Common myeloid progenitor, CD34-positive (primary cell): ENCODE data around the gene APBA2.

ENCODE experiments used
- CTCF ChIA-PET: fragments of 350-600 bp; sonication (Branson Sonifier 250); formaldehyde crosslinking; loops from one replicate; lab custom pipeline; 2021; ENCODE audit warnings: antibody characterized with exemption; lab: Charles Lee
- POLR2A ChIA-PET: fragments of 350-600 bp; sonication (Branson Sonifier 250); formaldehyde crosslinking; loops from one replicate; lab custom pipeline; 2021; ENCODE audit warnings: antibody characterized with exemption; lab: Charles Lee
- DNase-seq, 3 donors: peaks; one replicate each; pipeline versions ENCODE4 v3.0.0 to v3.0.0-alpha.2; 2013
- H3K27ac ChIP-seq, 2 experiments: 1 replicate in 1 of 2; 2 replicates in 1 of 2; pipeline ENCODE4 v1.7.0; 2013; ENCODE audit warnings: inconsistent platforms in 2 of 2, low read length in 2 of 2, mild to moderate bottlenecking in 2 of 2, low read depth in 1 of 2, moderate library complexity in 1 of 2; ENCODE audit not compliant: severe bottlenecking in 2 of 2, insufficient read depth in 1 of 2, poor library complexity in 1 of 2
- H3K27me3 ChIP-seq, 5 experiments: replicated peaks in 2 of 5; 1 replicate in 3 of 5; 2 replicates in 2 of 5; pipeline versions ENCODE4 v1.6.1 to v1.7.0; 2013; ENCODE audit warnings: low read length in 4 of 5, mild to moderate bottlenecking in 2 of 5, moderate library complexity in 2 of 5, inconsistent platforms in 1 of 5; ENCODE audit not compliant: insufficient read depth in 5 of 5, control insufficient read depth in 4 of 5
- H3K36me3 ChIP-seq, 4 experiments: 1 replicate in 2 of 4; 2 replicates in 2 of 4; pipeline versions ENCODE4 v1.6.1 to v1.7.0; 2013; ENCODE audit warnings: low read length in 3 of 4, control low read depth in 1 of 4, mild to moderate bottlenecking in 1 of 4; ENCODE audit not compliant: control insufficient read depth in 4 of 4, insufficient read depth in 4 of 4
- H3K4me1 ChIP-seq, 4 experiments: 1 replicate in 3 of 4; 2 replicates in 1 of 4; pipeline versions ENCODE4 v1.6.1 to v1.7.1; 2013; ENCODE audit warnings: low read length in 3 of 4, mild to moderate bottlenecking in 3 of 4, control low read depth in 1 of 4, inconsistent platforms in 1 of 4, moderate library complexity in 1 of 4; ENCODE audit not compliant: control insufficient read depth in 4 of 4, insufficient read depth in 4 of 4; ENCODE audit errors: control extremely low read depth in 1 of 4
- H3K4me3 ChIP-seq, 7 experiments: 1 replicate in 4 of 7; 2 replicates in 3 of 7; pipeline versions ENCODE4 v1.5.1 to v1.7.0; 2013; ENCODE audit warnings: mild to moderate bottlenecking in 7 of 7, low read length in 6 of 7, moderate library complexity in 6 of 7, inconsistent platforms in 2 of 7, low read depth in 2 of 7, control low read depth in 1 of 7; ENCODE audit not compliant: insufficient read depth in 4 of 7, control insufficient read depth in 1 of 7; ENCODE audit errors: extremely low read depth in 1 of 7
- H3K9me3 ChIP-seq, 5 experiments: 1 replicate in 4 of 5; 2 replicates in 1 of 5; pipeline versions ENCODE4 v1.6.1 to v1.7.1; 2013; ENCODE audit warnings: low read length in 4 of 5, mild to moderate bottlenecking in 2 of 5, inconsistent platforms in 1 of 5, low read depth in 1 of 5, moderate library complexity in 1 of 5; ENCODE audit not compliant: control insufficient read depth in 4 of 5, insufficient read depth in 2 of 5; ENCODE audit errors: control extremely low read depth in 1 of 5
- WGBS: methylation state at CpG from one replicate; pipeline ENCODE4 v1.1.5; 2013; ENCODE audit not compliant: insufficient coverage; 5-methylcytosine and 5-hydroxymethylcytosine counted together

The APBA2 gene

GRCh38 chr15:29029651-29030195, 143.9 kb downstream of the APBA2 start:
- no peaks in the 10 kb centered on the region for H3K36me3 ChIP-seq
- 96% methylated on average over 17 of the region's 17 CpGs for WGBS
- DNase-seq, result no peak
- H3K4me1 ChIP-seq, result no peaks in the 10 kb centered on the region
- H3K27ac ChIP-seq, result no peak overlapping the region
- no peaks in the 10 kb centered on the region for H3K27me3 ChIP-seq
- CTCF ChIA-PET, result no interaction called here
- POLR2A ChIA-PET, result no interaction called here
- no peak overlapping the region for H3K4me3 ChIP-seq
- peaks cover 0 to 2% (median 0%) of the 10 kb centered on the region in 5 experiments for H3K9me3 ChIP-seq

- POLR2A ChIA-PET, result no interaction called here
- no peak for DNase-seq
- 100% methylated on average over 1 of the region's 3 CpGs for WGBS
- CTCF ChIA-PET, result no interaction called here
- H3K4me3 ChIP-seq, result no peak overlapping the region
- no peak overlapping the region for H3K27ac ChIP-seq
- no peaks in the 10 kb centered on the region for H3K27me3 ChIP-seq
- H3K36me3 ChIP-seq, result no peaks in the 10 kb centered on the region
- H3K4me1 ChIP-seq, result no peaks in the 10 kb centered on the region
- peaks cover 0 to 2% (median 0%) of the 10 kb centered on the region in 5 experiments for H3K9me3 ChIP-seq
Measured at GRCh38 chr15:29031502-29032228, 145.9 kb downstream of the APBA2 start.

- ChIA-PET CTCF (no interaction called here), POLR2A (no interaction called here)
- Histone ChIP-seq H3K36me3 (no peaks in the 10 kb centered on the region), H3K9me3 (peaks cover 0 to 2% (median 0%) of the 10 kb centered on the region in 5 experiments), H3K27me3 (no peaks in the 10 kb centered on the region), H3K4me3 (no peak overlapping the region), H3K4me1 (no peaks in the 10 kb centered on the region), H3K27ac (no peak overlapping the region)
- WGBS, result 100% methylated on average over 3 of the region's 4 CpGs
- DNase-seq, result no peak
Measured at GRCh38 chr15:29032229-29032625, 146.5 kb downstream of the APBA2 start.

GRCh38 chr15:29032751-29033150, 147.0 kb downstream of the APBA2 start:
- peaks cover 0 to 2% (median 0%) of the 10 kb centered on the region in 5 experiments for H3K9me3 ChIP-seq
- ChIA-PET CTCF (no interaction called here), POLR2A (no interaction called here)
- DNase-seq, result no peak
- H3K36me3 ChIP-seq, result no peaks in the 10 kb centered on the region
- H3K27ac ChIP-seq, result no peak overlapping the region
- no peaks in the 10 kb centered on the region for H3K4me1 ChIP-seq
- peaks cover 0 to 2% (median 0%) of the 10 kb centered on the region in 5 experiments for H3K27me3 ChIP-seq
- no peak overlapping the region for H3K4me3 ChIP-seq
- 94% methylated on average over 4 of the region's 5 CpGs for WGBS

- POLR2A ChIA-PET, result no interaction called here
- DNase-seq, result no peak
Measured at GRCh38 chr15:29034151-29034550, 148.4 kb downstream of the APBA2 start.

GRCh38 chr15:29034593-29035335, 149.0 kb downstream of the APBA2 start:
- H3K9me3 ChIP-seq, result peaks cover 0 to 3% (median 0%) of the 10 kb centered on the region in 5 experiments
- peaks cover 0 to 5% (median 0%) of the 10 kb centered on the region in 5 experiments for H3K27me3 ChIP-seq
- WGBS, result 94% methylated on average over 2 of the region's 4 CpGs
- H3K4me3 ChIP-seq, result no peak overlapping the region
- no peaks in the 10 kb centered on the region for H3K36me3 ChIP-seq
- CTCF ChIA-PET, result no interaction called here
- POLR2A ChIA-PET, result no interaction called here
- H3K4me1 ChIP-seq, result peaks cover 0 to 13% (median 0%) of the 10 kb centered on the region in 4 experiments
- H3K27ac ChIP-seq, result no peak overlapping the region
- no peak for DNase-seq

More at GRCh38 chr15:29034151-29034550, 148.4 kb downstream of the APBA2 start:
- CTCF ChIA-PET, result no interaction called here
- Histone ChIP-seq H3K4me1 (peaks cover 0 to 7% (median 0%) of the 10 kb centered on the region in 4 experiments), H3K9me3 (peaks cover 0 to 3% (median 0%) of the 10 kb centered on the region in 5 experiments), H3K27me3 (peaks cover 0 to 5% (median 0%) of the 10 kb centered on the region in 5 experiments), H3K4me3 (no peak overlapping the region), H3K27ac (no peak overlapping the region), H3K36me3 (no peaks in the 10 kb centered on the region)
- WGBS, result 88% methylated on average over 3 of the region's 3 CpGs
